Right lobe of liver (tissue), 6 donors: ENCODE data around the gene PGA3. TPM values are rescaled to one million over a fixed set of nuclear protein-coding genes. Genes with fewer than 3 reads are reported as not detected.

Experiments used
- ATAC-seq, 4 donors: fragments of 200-7000 bp; cut with Tn5 transposase; one replicate each; pipeline ENCODE4 v1.9.1; 2020; ENCODE audit warnings: mild to moderate bottlenecking in 4 of 4, moderate library complexity in 4 of 4
- DNase-seq, 3 donors: peaks; one replicate each; pipeline ENCODE4 v3.0.0-alpha.2; 2020
- H3K27ac ChIP-seq, 3 donors: fragments of 200-600 bp; one replicate each; pipeline ENCODE4 v1.8.0; 2022
- H3K27me3 ChIP-seq, 2 donors: fragments of 200-600 bp; one replicate each; pipeline ENCODE4 v1.8.0; 2022
- H3K36me3 ChIP-seq, 4 donors: fragments of 200-600 bp; sonication (generic) in 1 of 4; one replicate each; pipeline versions ENCODE4 v1.5.1 to v1.8.0; 2017 to 2022; ENCODE audit warnings: control low read depth in 1 of 4
- H3K4me1 ChIP-seq, 4 donors: fragments of 200-600 bp; sonication (generic) in 1 of 4; one replicate each; pipeline versions ENCODE4 v1.5.1 to v1.8.0; 2017 to 2022; ENCODE audit warnings: control low read depth in 1 of 4
- H3K4me3 ChIP-seq, 3 donors: fragments of 200-600 bp; one replicate each; pipeline ENCODE4 v1.8.0; 2022
- H3K9me3 ChIP-seq, 4 donors: fragments of 200-600 bp; sonication (generic) in 1 of 4; one replicate each; pipeline versions ENCODE4 v1.5.1 to v1.8.0; 2017 to 2022; ENCODE audit warnings: control low read depth in 1 of 4
- POLR2A ChIP-seq: fragments of 450-650 bp; IDR thresholded peaks from one replicate; pipeline ENCODE4 v1.6.1; 2017; ENCODE audit warnings: antibody characterized with exemption, mild to moderate bottlenecking
- WGBS: methylation state at CpG from one replicate; pipeline ENCODE4 v1.1.6; 2018; ENCODE audit warnings: low coverage, low lambda C conversion rate; ENCODE audit not compliant: insufficient coverage; ENCODE audit errors: missing lambda C conversion rate; 5-methylcytosine and 5-hydroxymethylcytosine counted together
- intact Hi-C, 2 donors: fragments of 100-400 bp; cut with DNase I; formaldehyde crosslinking; loops; one replicate each; pipeline versions ENCODE4 v1.11.2 to v1.14.1; 2022
- total RNA-seq, 6 experiments: library from RNA; depleted of rRNA in 2 of 6; stranded (reverse); fragments of >200 nt in 2 of 6; fragmentation: NEBNext Ultra II Directional in 3 of 6; extraction: Animal tissue kit (Norgen Biotek cat#: 25700) in 3 of 6; gene quantifications; one replicate each; pipeline versions ENCODE4 v1.1.0 to v1.2.4, GENCODE V29; 2016 to 2023
- TF ChIP-seq, protein P1 (sequence below), 4 donors: fragments of 200-600 bp in 3 of 4; fragments of 450-650 bp in 1 of 4; IDR thresholded peaks; one replicate each; pipeline versions ENCODE4 v1.5.1 to v1.8.0; 2016 to 2022; ENCODE audit warnings: antibody characterized with exemption in 4 of 4, mild to moderate bottlenecking in 2 of 4
- donor health status: DM: no; HTN: yes; CAD: no.
- donor health status: DM: no; HTN: no; CAD: no.
- donor health status: DM: no; HTN: no; CAD: no.
- donor health status: DM: no; HTN: yes; CAD: no.
- donor health status: DM: no; HTN: yes; CAD: no.

Gene PGA3
- total RNA-seq, 6 experiments from 2014 or later: 0.15 to 0.55 (median 0.23) TPM; not detected in 3

DNA sequence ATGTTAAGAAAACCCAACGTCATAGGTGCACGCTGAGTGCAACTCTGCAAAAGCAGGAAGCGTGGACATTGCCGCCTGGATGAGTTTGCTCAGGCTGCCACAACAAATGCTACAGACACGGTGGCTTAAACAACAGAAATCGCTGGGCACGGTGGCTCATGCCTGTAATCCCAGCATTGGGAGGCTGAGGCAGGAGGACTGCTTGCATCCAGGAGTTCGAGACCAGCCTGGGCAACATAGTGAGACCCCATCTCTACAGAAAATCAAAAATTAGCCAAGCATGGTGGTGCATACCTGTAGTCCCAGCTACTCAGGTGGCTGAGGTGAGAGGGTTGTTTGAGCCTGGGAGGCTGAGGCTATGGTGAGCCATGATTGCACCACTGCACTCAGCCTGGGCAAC is 13.4 kb upstream of the PGA3 start:
- DNase-seq (no peak), ATAC-seq (no peak)
- WGBS: 76% methylated on average over 7 of the region's 8 CpGs
- Histone ChIP-seq H3K27ac (no peak overlapping the region), H3K4me3 (no peak overlapping the region), H3K4me1 (no peaks in the 10 kb centered on the region), H3K36me3 (no peaks in the 10 kb centered on the region), H3K27me3 (no peaks in the 10 kb centered on the region), H3K9me3 (no peaks in the 10 kb centered on the region)
- intact Hi-C loops: loop anchor here in 1 of 2 donors (10.0 kb wide), 1 partner anchor 365 kb away; no protein-coding TSS in a partner anchor
- TF ChIP-seq, protein P1, sequence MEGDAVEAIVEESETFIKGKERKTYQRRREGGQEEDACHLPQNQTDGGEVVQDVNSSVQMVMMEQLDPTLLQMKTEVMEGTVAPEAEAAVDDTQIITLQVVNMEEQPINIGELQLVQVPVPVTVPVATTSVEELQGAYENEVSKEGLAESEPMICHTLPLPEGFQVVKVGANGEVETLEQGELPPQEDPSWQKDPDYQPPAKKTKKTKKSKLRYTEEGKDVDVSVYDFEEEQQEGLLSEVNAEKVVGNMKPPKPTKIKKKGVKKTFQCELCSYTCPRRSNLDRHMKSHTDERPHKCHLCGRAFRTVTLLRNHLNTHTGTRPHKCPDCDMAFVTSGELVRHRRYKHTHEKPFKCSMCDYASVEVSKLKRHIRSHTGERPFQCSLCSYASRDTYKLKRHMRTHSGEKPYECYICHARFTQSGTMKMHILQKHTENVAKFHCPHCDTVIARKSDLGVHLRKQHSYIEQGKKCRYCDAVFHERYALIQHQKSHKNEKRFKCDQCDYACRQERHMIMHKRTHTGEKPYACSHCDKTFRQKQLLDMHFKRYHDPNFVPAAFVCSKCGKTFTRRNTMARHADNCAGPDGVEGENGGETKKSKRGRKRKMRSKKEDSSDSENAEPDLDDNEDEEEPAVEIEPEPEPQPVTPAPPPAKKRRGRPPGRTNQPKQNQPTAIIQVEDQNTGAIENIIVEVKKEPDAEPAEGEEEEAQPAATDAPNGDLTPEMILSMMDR (IDR thresholded peaks at IDR 0.05): no peak
- no peak for TF ChIP-seq POLR2A

DNA sequence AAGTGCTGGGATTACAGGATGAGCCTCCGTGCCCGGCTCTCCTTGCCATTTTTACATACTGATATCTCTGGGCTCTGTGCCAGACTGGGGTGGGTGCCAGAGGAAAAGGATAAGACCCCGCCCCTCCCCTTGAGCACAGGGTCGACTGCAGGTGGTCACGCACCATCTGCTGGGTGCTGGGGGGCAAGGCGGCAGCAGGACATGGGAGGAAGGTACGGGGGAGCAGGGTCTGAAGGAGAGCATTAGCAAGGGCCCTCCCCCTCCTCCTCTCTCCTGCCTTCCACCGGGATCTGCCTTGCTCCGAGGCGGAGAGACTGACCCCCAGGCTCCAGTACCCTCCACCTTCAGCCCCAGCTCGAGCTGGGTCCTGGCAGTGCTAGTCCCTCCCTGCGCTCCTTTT is 9.7 kb upstream of the PGA3 start:
- no peak for DNase-seq
- TF ChIP-seq POLR2A: no peak
- TF ChIP-seq, protein P1 (IDR thresholded peaks at IDR 0.05): no peak
- intact Hi-C loops: no loop called here
- H3K36me3 ChIP-seq: no peaks in the 10 kb centered on the region
- H3K4me3 ChIP-seq: no peak overlapping the region
- H3K9me3 ChIP-seq: no peaks in the 10 kb centered on the region
- H3K4me1 ChIP-seq: no peaks in the 10 kb centered on the region
- 36% methylated on average over 10 of the region's 12 CpGs for WGBS
- ATAC-seq: peak in 1 of 4 donors; percentile 28
- no peaks in the 10 kb centered on the region for H3K27me3 ChIP-seq
- H3K27ac ChIP-seq: no peak overlapping the region

DNA sequence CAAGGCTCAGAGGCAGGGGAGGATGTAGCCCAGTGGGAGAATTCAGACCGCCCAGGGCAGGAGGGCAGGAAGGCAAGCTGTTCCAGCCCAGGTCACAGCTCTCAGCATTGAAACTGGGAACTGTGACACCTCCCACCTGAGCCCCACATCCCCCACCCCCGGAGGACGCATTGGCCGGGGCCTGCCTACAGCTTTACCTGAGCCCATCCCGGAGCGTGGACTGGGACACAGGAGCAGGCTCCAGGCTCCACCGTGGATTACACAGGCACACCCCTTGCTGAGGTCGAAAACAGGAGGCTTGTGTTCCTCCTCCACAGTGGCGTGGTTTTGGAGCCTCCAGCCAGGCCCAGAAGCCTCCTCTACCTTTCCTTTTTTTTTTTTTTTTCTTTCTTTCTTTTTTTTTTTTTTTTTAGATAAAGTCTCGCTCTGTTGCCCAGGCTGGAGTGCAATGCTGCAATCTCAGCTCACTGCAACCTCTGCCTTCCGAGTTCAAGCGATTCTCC is 9.1 kb upstream of the PGA3 start:
- Histone ChIP-seq H3K4me1 (no peaks in the 10 kb centered on the region), H3K36me3 (no peaks in the 10 kb centered on the region), H3K9me3 (no peaks in the 10 kb centered on the region), H3K4me3 (no peak overlapping the region), H3K27me3 (no peaks in the 10 kb centered on the region), H3K27ac (no peak overlapping the region)
- ATAC-seq (peak in 2 of 4 donors; percentile 21 to 36), DNase-seq (no peak)
- WGBS: 53% methylated on average over 8 of the region's 12 CpGs
- TF ChIP-seq POLR2A: no peak
- TF ChIP-seq, protein P1 (IDR thresholded peaks at IDR 0.05): no peak
- intact Hi-C loops: no loop called here

GRCh38 chr11:61194981-61195695 is 8.2 kb upstream of the PGA3 start:
- 58% methylated on average over 6 of the region's 7 CpGs for WGBS
- TF ChIP-seq, protein P1 (IDR thresholded peaks at IDR 0.05): no peak
- TF ChIP-seq POLR2A: no peak
- no peaks in the 10 kb centered on the region for H3K27me3 ChIP-seq
- H3K27ac ChIP-seq: no peak overlapping the region
- no peaks in the 10 kb centered on the region for H3K9me3 ChIP-seq
- DNase-seq (no peak), ATAC-seq (no peak)
- H3K36me3 ChIP-seq: no peaks in the 10 kb centered on the region
- no peak overlapping the region for H3K4me3 ChIP-seq
- no peaks in the 10 kb centered on the region for H3K4me1 ChIP-seq
- intact Hi-C loops: no loop called here
